HG03280 (cell line): ENCODE data around the gene ARPC1B.
"Not testable (repeated sequence)": the region's sequence is repeated elsewhere in the genome, so short reads cannot be mapped to it uniquely, and the experiment has no call there.

Experiments
- ATAC-seq: cut with Tn5 transposase; IDR thresholded peaks from one replicate; pipeline ENCODE4 v1.9.1; 2021; ENCODE audit warnings: mild to moderate bottlenecking, moderate library complexity; ENCODE audit not compliant: unreplicated experiment

ARPC1B gene

GRCh38 chr7:99408379-99409191, 34.1 kb downstream of the ARPC1B start, which contains the start of the genes BUD31 and PDAP1:
TSS of gene BUD31 (plus strand) at chr7:99408969. CDS start at chr7:99411093, 2,124 bp downstream.
TSS of gene PDAP1 (minus strand) at chr7:99408597. CDS start at chr7:99408548, 49 bp downstream.
- peak; percentile 74 for ATAC-seq

GRCh38 chr7:99409192-99409572, 34.7 kb downstream of the ARPC1B start:
- ATAC-seq = no peak

- no peak for ATAC-seq
Observed at GRCh38 chr7:99409806-99410205, 35.3 kb downstream of the ARPC1B start.

GRCh38 chr7:99410635-99411034, 36.1 kb downstream of the ARPC1B start:
- ATAC-seq = no peak

- not testable (repeated sequence) for ATAC-seq
Observed at GRCh38 chr7:99415513-99416127, 41.1 kb downstream of the ARPC1B start.

- ATAC-seq = no peak
Observed at GRCh38 chr7:99418260-99418659, 43.7 kb downstream of the ARPC1B start.

GRCh38 chr7:99419323-99420021, 44.9 kb downstream of the ARPC1B start:
- no peak for ATAC-seq

GRCh38 chr7:99420213-99420612, 45.7 kb downstream of the ARPC1B start:
- ATAC-seq = no peak

GRCh38 chr7:99420986-99421385, 46.5 kb downstream of the ARPC1B start:
- ATAC-seq = no peak

- ATAC-seq = no peak
Observed at GRCh38 chr7:99422186-99422585, 47.7 kb downstream of the ARPC1B start.

- no peak for ATAC-seq
Observed at GRCh38 chr7:99422625-99423024, 48.1 kb downstream of the ARPC1B start.

GRCh38 chr7:99424932-99425730, 50.6 kb downstream of the ARPC1B start:
- ATAC-seq = no peak

- no peak for ATAC-seq
Observed at GRCh38 chr7:99428972-99429566, 54.5 kb downstream of the ARPC1B start.

GRCh38 chr7:99429756-99430155, 55.2 kb downstream of the ARPC1B start:
- no peak for ATAC-seq

- ATAC-seq = not testable (repeated sequence)
Observed at GRCh38 chr7:99431756-99432540, 57.4 kb downstream of the ARPC1B start.

GRCh38 chr7:99433158-99433557, 58.6 kb downstream of the ARPC1B start:
- no peak for ATAC-seq

- no peak for ATAC-seq
Observed at GRCh38 chr7:99437946-99438572, 63.5 kb downstream of the ARPC1B start.

- peak; percentile 95 for ATAC-seq
Observed at GRCh38 chr7:99438573-99439480, 64.3 kb downstream of the ARPC1B start, which contains the start of the genes CPSF4 and PTCD1. TSS of gene CPSF4 (plus strand) at chr7:99438943. CDS start at chr7:99439083, 140 bp downstream. TSS of gene PTCD1 (minus strand) at chr7:99438798. CDS start at chr7:99435242, 3,556 bp downstream.
